HepG2 (cell line): ENCODE results near the gene RPL36. TPM values are rescaled to one million over a fixed set of nuclear protein-coding genes. Genes with fewer than 3 reads are reported as not detected.

ENCODE experiments used
- AHDC1 ChIP-seq: sonication (generic); formaldehyde crosslinking; IDR thresholded peaks from 2 replicates; pipeline ENCODE4 v1.5.1; 2020; ENCODE audit warnings: mild to moderate bottlenecking, missing genetic modification reagents, borderline replicate concordance
- CCDC6 ChIP-seq: sonication (generic); formaldehyde crosslinking; IDR thresholded peaks from 2 replicates; pipeline ENCODE4 v1.8.1; 2022; ENCODE audit warnings: mild to moderate bottlenecking, missing genetic modification reagents, moderate library complexity
- HDAC6 ChIP-seq: fragments of 200-600 bp; sonication (generic); IDR thresholded peaks from 2 replicates; pipeline ENCODE4 v1.7.0; 2017; ENCODE audit warnings: mild to moderate bottlenecking, antibody characterized with exemption, low read length, low read depth
- HNRNPLL ChIP-seq: fragments of 200-400 bp; formaldehyde crosslinking; IDR thresholded peaks from 2 replicates; pipeline ENCODE4 v1.6.1; 2017; ENCODE audit warnings: mild to moderate bottlenecking, low read depth, low read length; ENCODE audit not compliant: poor library complexity, severe bottlenecking
- KIAA2018 ChIP-seq: sonication (generic); formaldehyde crosslinking; IDR thresholded peaks from 2 replicates; pipeline ENCODE4 v1.5.0; 2020; ENCODE audit warnings: mild to moderate bottlenecking, missing genetic modification reagents, borderline replicate concordance
- RBAK ChIP-seq: sonication (generic); formaldehyde crosslinking; IDR thresholded peaks from 2 replicates; pipeline ENCODE4 v1.5.1; 2020; ENCODE audit warnings: mild to moderate bottlenecking, missing genetic modification reagents
- SP1 ChIP-seq, 2 experiments: fragments of 450-650 bp in 1 of 2; sonication (generic) in 1 of 2; formaldehyde crosslinking in 1 of 2; IDR thresholded peaks; 2 replicates each; pipeline versions ENCODE4 v1.4.0 to v1.6.1; 2016 to 2020; ENCODE audit warnings: missing genetic modification reagents in 1 of 2
- SP4 ChIP-seq: sonication (generic); formaldehyde crosslinking; IDR thresholded peaks from 2 replicates; pipeline ENCODE4 v1.8.1; 2023; ENCODE audit warnings: mild to moderate bottlenecking, missing genetic modification reagents
- SYNCRIP ChIP-seq: fragments of 200-400 bp; formaldehyde crosslinking; IDR thresholded peaks from 2 replicates; pipeline ENCODE4 v1.6.1; 2018; ENCODE audit warnings: mild to moderate bottlenecking, low read depth, low read length; ENCODE audit not compliant: insufficient read depth
- THAP7 ChIP-seq: sonication (generic); formaldehyde crosslinking; IDR thresholded peaks from 2 replicates; pipeline ENCODE4 v1.8.1; 2023; ENCODE audit warnings: mild to moderate bottlenecking, missing genetic modification reagents
- ZNF343 ChIP-seq: sonication (generic); formaldehyde crosslinking; IDR thresholded peaks from 2 replicates; pipeline ENCODE4 v1.4.0; 2020; ENCODE audit warnings: mild to moderate bottlenecking, missing genetic modification reagents
- ZNF563 ChIP-seq: sonication (generic); formaldehyde crosslinking; IDR thresholded peaks from 2 replicates; pipeline ENCODE4 v1.8.0; 2022; ENCODE audit warnings: mild to moderate bottlenecking, moderate library complexity, missing genetic modification reagents
- ZNF589 ChIP-seq: sonication (generic); formaldehyde crosslinking; conservative IDR thresholded peaks from 2 replicates; pipeline ENCODE4 v1.8.0; 2022; ENCODE audit warnings: mild to moderate bottlenecking, moderate library complexity, missing genetic modification reagents
- ZNF629 ChIP-seq: sonication (generic); formaldehyde crosslinking; conservative IDR thresholded peaks from 2 replicates; pipeline ENCODE4 v1.5.0; 2020; ENCODE audit warnings: missing genetic modification reagents
- polyA plus RNA-seq, 8 experiments: library from polyadenylated mRNA; depleted of rRNA in 3 of 8; stranded (reverse) in 7 of 8; unstranded in 1 of 8; fragments of >200 nt; fragmentation: Illumina TruSeq in 4 of 8; extraction: Trizol in 4 of 8; gene quantifications; 2 replicates each; pipeline versions ENCODE4 v1.2.1 to v1.2.3, GENCODE V29; 2011 to 2016; ENCODE audit warnings: low read depth in 4 of 8, missing spikeins in 1 of 8, mixed read lengths in 1 of 8; ENCODE audit not compliant: insufficient read depth in 1 of 8
- total RNA-seq, 5 experiments: library from RNA; depleted of rRNA; stranded (reverse); fragments of >200 nt; fragmentation: Illumina TruSeq; extraction: Trizol; gene quantifications; 2 replicates each; pipeline ENCODE4 v1.2.3, GENCODE V29; 2016; ENCODE audit warnings: low read depth in 1 of 5

The RPL36 gene
- total and polyA plus RNA-seq, 2 of the 13 experiments (the other 11 are each of a cell fraction or from before 2014, with no cell fraction given), result 706 to 740 TPM

DNA sequence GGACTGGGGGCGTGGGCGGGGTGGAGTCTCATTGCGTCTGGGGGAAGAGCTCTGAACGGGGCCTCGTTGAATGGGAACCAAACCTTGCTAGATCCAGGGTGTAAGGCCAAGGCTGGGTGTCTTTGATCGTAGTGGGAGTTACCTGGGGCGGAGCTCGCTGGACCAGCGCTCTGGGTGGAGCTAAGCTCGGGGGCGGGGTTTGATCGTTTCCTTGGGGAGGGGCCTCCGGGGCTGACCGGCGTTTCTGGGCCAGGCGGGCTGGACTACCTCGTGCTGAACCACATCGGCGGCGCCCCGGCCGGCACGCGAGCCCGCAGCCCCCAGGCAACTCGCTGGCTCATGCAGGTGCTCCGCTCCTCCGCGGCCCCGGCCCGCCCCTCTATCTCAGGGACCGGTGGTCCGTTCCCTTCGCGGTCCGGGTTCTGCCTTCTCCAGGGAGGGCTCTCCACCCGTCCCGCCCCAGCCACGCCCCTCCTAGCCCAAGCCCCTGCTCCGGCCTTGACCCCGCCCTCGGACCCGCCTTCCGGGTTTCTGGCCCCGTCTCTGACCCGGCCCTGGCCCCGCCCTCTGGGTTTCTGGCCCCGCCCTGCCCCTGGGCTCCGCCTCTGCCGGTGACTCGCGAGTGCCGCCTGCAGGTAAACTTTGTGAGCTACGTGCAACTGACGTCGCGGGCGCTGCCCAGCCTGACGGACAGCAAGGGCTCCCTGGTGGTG, 3.3 kb upstream of the RPL36 start (continued):
- TF ChIP-seq HNRNPLL (peak; percentile 62), SYNCRIP (no peak), CCDC6 (CRISPR knock-in tag) (no peak), ZNF589 (no peak), SP1 (IDR thresholded peaks at IDR 0.05) (no peak), SP1 (CRISPR knock-in tag; IDR thresholded peaks at IDR 0.05) (peak; percentile 85), KIAA2018 (CRISPR knock-in tag) (no peak), RBAK (CRISPR knock-in tag) (no peak), ZNF343 (CRISPR knock-in tag) (no peak), ZNF563 (CRISPR knock-in tag) (no peak), THAP7 (CRISPR knock-in tag) (no peak), AHDC1 (CRISPR knock-in tag) (0 out of 2 replicates have a peak, but pooled peaks have one; percentile 37), SP4 (peak; percentile 99), ZNF629 (CRISPR knock-in tag) (no peak), HDAC6 (no peak)
